Measurements from ENCODE around the gene ARPC5L. TPM values are rescaled to one million over a fixed set of nuclear protein-coding genes. Genes with fewer than 3 reads are reported as not detected.

The ARPC5L gene
- polyA plus RNA-seq, 10 donors, result 25.7 to 33.1 (median 29.5) TPM

DNA sequence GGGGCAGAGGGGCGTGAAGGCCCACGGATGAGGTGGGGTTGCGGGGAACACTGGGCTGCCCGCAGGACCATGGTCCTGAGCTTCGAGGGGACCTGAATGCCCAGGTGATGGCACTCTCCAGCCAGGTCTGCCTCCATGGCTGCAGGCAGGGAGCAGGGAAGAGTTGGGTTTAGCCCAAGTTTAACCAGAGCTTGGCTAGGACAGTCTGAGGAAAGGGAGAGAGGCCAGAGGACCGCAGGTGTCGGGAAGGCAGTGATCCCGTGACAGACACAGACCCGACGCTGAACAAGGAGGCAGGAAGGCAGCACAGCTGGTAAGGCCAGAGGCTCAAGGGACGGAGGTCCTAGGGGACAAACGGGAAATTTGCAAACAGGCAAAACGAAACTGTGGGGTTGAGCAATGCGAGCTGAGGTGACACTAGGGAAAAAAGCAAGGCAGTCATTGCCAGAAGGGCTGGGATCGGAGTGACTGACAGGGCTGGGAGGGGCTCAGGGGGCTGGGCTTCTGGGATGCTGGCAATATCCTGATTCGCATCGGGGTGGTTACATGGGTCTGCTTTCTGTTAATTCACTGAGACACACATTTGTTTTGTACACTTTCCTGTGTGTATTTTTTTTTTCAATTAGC is 25.0 kb downstream of the ARPC5L start:
- no peak for DNase-seq

DNA sequence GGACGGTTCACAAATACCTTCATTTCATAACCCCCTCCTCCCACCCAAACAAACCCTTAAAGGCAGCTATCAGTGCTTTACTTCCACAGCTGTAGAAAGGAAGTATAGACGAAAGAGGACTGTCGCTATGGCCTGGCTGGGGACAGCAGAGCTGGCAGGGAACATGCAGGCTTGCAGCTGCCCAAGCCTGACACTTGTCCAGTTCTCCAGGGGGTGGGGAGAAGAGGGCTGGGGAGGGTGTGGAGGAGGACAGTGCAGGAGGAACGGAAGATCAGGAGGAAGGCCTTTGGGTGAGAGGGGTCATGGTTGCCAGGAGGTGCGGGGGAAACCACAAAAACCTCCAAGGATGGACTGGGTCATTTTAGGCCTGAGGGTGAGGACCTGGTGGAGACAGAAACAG is 25.9 kb downstream of the ARPC5L start:
- no peak for DNase-seq

DNA sequence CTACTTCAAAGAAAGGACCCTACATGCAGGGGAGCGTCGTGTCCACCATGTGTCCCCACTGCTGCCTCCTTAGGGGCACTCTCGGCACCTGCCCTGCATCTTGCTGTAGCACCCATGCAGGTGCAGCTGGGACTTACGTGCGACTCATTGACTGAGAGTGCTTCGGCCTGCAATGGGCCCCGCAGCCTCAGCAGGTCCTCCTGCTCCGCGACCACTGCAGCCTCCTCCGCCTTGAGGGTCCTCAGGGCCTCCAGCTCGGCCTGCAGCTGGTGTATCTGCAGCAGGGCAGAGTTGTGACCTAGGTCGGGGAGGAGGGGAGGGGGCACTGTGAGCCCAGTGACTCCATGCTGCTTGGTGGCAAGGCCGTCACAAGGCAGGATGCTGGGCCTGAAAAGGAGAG is 27.1 kb downstream of the ARPC5L start:
- DNase-seq, result no peak

- DNase-seq, result no peak
These were observed 28.2 kb downstream of the ARPC5L start for GRCh38 chr9:124890179-124890578.

DNA sequence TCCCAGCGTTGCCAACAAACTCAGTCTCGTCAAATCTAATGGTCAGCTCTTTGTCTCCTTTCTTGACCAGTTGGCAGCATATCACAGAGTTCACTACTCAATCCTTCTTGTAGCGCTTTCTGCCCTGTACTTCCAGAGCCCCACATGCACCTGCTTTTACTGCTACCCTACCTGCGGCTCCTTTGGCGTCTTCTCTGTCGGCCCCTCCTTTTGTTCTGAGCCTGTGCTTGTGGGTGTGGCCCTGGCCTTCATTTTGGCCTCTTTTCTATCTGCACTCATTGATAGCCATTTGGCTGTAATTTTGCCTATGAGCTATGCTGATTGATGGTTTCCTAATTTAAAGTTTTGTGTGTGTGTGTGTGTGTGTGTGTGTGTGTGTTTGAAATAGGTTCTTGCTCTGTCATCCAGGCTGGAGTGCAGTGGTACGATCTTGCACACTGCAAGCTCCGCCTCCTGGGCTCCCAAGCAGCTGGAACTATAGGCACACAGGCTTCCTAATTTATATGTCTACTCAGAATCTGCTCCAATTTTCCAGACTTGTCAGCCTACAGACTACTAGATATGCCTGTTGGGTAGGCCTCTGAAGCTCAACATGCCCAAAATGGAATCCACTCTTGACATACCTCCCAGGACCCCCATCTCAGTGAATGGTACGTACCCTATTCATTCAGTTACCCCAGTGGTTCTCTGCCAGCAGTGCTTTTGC is 32.3 kb downstream of the ARPC5L start:
- DNase-seq, result no peak

DNA sequence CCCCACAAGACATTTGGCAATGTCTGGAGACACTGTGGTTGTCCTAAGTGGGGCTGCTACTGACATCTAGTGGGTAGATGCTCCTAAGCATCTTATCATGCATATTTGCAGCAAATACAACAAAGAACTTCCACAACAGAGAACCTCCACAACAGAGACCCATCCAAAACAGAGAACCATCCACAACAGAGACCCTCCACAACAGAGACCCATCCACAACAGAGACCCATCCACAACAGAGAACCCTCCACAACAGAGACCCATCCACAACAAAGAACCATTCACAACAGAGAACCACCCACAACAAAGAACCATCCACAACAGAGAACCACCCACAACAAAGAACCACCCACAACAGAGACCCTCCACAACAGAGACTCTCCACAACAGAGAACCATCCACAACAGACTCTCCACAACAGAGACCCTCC is 32.8 kb downstream of the ARPC5L start:
- DNase-seq, result peak in 1 of 3 donors; percentile 47

DNA sequence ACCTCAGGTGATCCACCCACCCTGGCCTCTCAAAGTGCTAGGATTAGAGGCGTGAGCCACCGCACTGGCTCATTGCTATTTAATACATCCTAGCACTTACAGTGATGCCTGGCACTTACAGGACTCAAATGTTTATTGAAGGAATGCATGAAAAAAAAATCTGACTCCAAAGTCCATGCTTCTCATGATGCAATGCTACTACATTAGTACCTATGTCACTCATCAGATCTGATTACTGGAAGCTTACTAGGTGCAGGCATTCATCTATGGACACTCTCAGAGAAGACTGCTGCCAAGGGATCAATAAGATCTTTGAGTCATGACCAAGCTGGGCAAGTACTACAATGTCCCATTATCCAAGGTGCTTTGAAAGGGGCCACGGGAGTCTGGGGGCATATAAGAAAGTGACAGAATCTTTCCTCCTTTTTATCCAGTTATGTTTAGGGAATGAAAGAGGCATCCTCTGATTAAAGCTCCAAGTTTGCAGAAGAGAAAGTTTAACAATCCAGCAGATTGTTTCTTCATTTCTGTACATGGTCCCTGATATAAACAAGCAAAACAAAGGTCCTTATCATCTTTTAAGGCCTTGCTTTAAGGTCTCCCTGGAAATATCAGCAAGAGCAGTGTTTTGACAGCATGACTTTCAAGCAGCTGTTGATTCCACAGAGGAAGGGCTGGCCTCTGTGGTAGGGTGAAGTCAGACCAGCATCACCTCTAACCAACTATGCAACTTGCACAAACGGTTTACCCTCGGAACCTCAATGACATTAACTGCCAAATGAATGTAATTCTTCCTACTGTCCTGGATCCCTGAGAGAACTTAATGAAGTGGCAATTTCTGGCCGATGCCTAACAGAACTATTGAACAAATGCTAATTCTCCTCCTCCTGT is 35.9 kb downstream of the ARPC5L start:
- DNase-seq, result no peak

DNA sequence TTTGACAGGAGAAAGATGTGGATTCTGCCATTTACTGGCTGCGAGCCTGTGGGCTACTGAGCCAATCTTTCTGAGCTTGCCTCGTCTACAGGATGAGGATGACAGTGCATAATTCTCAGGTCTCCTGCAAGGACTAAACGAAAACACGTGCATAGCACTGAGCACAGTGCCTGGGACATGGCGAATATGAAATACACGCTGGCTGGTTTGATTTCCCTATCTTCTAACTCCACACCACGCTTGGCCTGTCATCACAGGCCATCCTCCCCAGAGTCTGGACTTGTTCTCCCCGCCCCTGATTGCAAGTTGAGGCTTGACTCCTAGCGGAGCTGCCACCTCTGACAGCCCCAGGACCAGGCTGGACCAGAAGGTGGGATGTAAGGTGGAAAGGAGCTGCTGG is 37.9 kb downstream of the ARPC5L start:
- no peak for DNase-seq

DNA sequence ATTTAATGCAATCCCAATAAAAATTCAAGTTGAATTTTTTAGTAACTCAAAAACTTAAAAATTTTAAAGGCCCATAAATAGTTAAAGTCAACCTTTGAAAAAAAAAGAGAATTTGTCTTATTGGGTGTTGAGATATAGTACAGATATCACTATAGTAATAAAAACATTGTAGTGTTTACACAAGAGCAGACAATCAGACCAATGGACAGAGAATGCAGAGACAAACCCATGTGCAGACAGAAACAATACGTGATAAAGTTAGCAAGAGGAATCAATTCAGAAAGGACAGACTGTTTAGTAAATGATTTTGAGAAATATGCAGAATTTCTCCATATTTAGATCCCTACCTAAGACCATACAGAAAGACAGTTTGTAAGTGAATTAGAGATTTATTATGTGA is 45.0 kb downstream of the ARPC5L start:
- DNase-seq, result no peak

DNA sequence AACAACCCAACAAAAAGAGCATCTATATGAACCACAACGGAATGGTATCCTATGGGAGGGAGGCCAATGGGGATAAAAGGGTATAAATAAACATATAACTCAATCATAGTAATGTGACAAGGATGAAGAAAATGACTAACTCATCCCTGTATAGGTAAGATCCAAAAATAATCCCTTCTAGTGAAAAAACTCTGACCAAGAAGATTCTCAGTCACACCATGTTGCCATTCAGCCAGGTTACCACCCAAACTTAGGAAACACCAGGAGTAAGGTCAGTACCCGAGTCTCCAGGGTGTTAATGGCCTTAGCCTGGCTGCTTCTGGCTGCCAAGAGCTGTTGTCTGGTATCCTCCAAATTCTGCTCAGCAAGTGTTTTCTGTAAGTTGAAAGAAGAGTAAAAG is 46.2 kb downstream of the ARPC5L start:
- no peak for DNase-seq

DNA sequence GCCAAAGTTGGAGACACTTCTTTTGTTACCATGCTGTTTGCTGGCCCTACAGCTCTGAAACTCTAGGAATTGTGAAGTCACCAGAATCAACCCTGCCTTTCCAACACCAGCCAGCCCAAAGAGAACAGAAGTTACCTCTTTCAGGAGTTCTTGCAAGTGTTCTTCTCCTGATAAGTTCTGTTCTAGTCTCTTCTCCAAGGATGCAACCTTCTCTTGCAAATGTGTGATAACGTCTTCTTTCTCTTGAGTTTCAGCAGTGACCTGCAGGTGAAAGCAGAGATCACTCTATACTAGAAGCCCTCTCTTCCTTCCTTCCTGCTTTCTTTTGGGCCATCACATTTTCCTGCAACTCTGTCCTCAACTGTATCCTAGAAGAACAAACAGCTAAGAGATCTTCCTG is 49.8 kb downstream of the ARPC5L start:
- no peak for DNase-seq

- no peak for DNase-seq
These were observed 51.4 kb downstream of the ARPC5L start for GRCh38 chr9:124913378-124913777.

GRCh38 chr9:124914753-124915405 is 52.9 kb downstream of the ARPC5L start:
- DNase-seq, result no peak

- peak in 1 of 3 donors; percentile 7 for DNase-seq
These were observed 58.5 kb downstream of the ARPC5L start for GRCh38 chr9:124920394-124920793.

Other genes with a start within 250 kb of the ARPC5L start
- gene NR6A1, start 90.8 kb upstream of the ARPC5L start, polyA plus RNA-seq (ENCODE audit: insufficient read length in 10 of 10), result 1 to 10 TPM in 3 of 10 donors, under 1 TPM in 7; 0.51 to 1.5 (median 0.91) TPM
- gene OLFML2A, start 85.0 kb upstream of the ARPC5L start, polyA plus RNA-seq (ENCODE audit: insufficient read length in 10 of 10), result 100 to 1,000 TPM; 124 to 166 (median 140) TPM
- gene WDR38, start 8.7 kb upstream of the ARPC5L start, polyA plus RNA-seq (ENCODE audit: insufficient read length in 10 of 10), result under 1 TPM in 3 of 10 donors, not detected in 7; 0.10 to 0.43 (median 0.19) TPM
- gene RPL35, start 173 bp upstream of the ARPC5L start, polyA plus RNA-seq (ENCODE audit: insufficient read length in 10 of 10), result 1,000 to 10,000 TPM; 1,479 to 2,318 (median 1,842) TPM
- gene GOLGA1, start 79.0 kb downstream of the ARPC5L start, polyA plus RNA-seq (ENCODE audit: insufficient read length in 10 of 10), result 10 to 100 TPM in 7 of 10 donors, 1 to 10 TPM in 3; 9.0 to 18.7 (median 11.2) TPM

Data from muscle of back (tissue), 11 donors.